Transverse colon (tissue), 4 donors: Measurements from ENCODE around the gene ADIPOQ.

Source experiments
- CTCF ChIP-seq, 5 experiments: fragments of 200-600 bp in 3 of 5; fragments of 450-650 bp in 2 of 5; sonication (generic) in 3 of 5; IDR thresholded peaks; 1 replicate in 2 of 5; 2 replicates in 3 of 5; pipeline ENCODE4 v1.5.1; 2016 to 2017; ENCODE audit warnings: antibody characterized with exemption in 5 of 5, inconsistent platforms in 3 of 5, mild to moderate bottlenecking in 2 of 5, moderate library complexity in 1 of 5
- EP300 ChIP-seq: sonication (generic); formaldehyde crosslinking; IDR thresholded peaks from one replicate; pipeline ENCODE4 v1.6.1; 2017; ENCODE audit warnings: antibody characterized with exemption, low read depth
- POLR2AphosphoS5 ChIP-seq, 3 donors: sonication (generic); formaldehyde crosslinking; IDR thresholded peaks; one replicate each; pipeline ENCODE4 v1.6.1; 2016; ENCODE audit warnings: antibody characterized with exemption in 3 of 3

GRCh38 chr3:186818516-186818915, 24.0 kb upstream of the ADIPOQ start:
- TF ChIP-seq CTCF (IDR thresholded peaks at IDR 0.05) (no peak), POLR2AphosphoS5 (IDR thresholded peaks at IDR 0.05) (no peak), EP300 (no peak)
